Stimulated activated CD4-positive, alpha-beta T cell treated with anti-CD3 and anti-CD28 coated beads, Interleukin-2, amount 100 ng/mL, for 48 hours (primary cell): ENCODE measurements around the gene PLEKHG3.
A peak's percentile ranks its signal among the peaks of the same experiment; 100 is the strongest.
"Not testable (repeated sequence)": the region's sequence is repeated elsewhere in the genome, so short reads cannot be mapped to it uniquely, and the experiment has no call there.

Experiments used
- DNase-seq, 2 donors: peaks; one replicate each; pipeline ENCODE4 v3.0.0-alpha.2; 2020

PLEKHG3 gene

DNA sequence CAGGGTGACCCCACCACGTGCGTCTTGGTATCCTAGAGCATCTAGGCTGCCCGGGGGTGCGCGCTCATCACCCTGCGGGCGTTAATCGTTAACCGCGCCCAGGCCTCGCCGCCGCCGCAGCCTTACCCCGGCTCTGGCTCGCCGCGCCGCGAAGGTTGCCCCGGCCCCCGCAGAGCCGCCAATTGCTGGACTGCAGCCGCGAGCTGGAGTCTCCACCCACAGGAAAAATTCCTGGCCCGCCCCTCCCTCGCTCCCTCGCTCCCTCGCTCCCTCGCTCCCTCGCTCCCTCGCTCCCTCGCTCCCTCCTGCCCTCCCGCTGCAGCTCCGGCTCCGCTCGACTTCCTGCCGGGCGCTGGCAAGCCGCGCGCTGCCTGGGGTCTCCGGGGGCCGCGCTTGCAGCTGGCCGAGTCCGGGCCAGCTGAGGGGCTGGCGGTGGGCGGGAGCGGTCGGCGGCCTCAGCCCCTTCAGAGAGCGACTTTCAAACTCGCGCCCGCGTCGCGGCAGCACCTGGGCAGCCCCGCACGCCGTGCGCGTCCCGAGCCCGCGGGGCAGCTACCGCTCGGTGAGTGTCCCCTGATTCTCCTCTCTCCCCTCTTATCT is at the start of gene PLEKHG3:
PLEKHG3 (plus strand) TSS at position 282 of the 600 bp plus-strand sequence. CDS start 23,208 bp downstream, outside the sequence.
- no peak for DNase-seq

DNA sequence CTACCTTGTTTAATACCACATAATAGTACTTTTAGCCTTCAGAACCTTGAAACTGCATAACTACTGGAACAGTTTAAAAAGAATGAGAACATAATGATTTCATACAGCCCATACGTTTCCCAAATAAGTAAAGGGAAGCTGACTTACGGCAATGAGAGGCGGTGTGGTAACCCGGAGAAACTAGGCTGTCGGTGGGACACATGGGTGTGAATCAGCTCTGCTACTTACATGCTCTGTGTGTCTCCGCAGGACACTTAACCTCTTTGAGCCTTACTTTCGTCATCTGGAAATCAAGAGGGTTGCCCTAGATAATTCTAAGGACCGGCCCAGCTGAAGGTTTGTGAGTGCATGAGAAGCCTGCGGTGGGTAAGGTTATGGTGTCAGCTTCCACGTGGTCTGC is 49.3 kb upstream of the PLEKHG3 start:
- DNase-seq: no peak

DNA sequence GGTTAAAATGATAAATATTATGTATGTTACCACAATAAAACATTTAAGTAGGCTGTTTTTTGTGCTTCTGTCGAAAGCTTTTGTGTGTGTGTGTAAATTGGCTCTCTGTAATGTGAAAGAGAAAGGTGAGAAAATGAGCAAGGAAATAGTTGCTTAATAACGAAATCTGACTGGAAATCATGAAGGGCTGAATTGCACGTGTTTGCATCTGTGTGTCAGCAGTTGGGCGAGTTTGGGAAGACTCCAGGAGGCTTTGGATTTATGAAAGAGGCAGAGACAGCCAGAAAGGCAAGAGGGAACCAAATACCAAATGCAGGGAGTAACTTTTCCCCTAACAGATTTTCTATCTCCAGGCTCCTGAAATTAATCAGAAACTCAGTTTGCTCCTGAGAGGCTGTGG is 47.2 kb upstream of the PLEKHG3 start:
- DNase-seq: no peak

DNA sequence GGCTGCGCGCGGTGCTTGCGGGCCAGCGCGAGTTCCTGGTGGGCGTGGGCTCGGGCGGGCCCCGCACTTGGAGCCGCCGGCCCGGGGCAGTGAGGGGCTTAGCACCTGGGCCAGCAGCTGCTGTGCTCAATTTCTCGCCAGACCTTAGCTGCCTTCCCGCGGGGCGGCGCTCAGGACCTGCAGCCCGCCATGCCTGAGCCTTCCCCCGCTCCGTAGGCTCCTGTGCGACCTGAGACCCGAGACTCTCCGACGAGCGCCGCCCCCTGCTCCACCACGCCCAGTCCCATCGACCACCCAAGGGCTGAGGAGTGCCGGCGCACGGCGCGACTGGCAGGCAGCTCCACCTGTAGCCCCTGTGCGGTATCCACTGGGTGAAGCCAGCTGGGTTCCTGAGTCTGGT is 46.0 kb upstream of the PLEKHG3 start:
- no peak for DNase-seq

DNA sequence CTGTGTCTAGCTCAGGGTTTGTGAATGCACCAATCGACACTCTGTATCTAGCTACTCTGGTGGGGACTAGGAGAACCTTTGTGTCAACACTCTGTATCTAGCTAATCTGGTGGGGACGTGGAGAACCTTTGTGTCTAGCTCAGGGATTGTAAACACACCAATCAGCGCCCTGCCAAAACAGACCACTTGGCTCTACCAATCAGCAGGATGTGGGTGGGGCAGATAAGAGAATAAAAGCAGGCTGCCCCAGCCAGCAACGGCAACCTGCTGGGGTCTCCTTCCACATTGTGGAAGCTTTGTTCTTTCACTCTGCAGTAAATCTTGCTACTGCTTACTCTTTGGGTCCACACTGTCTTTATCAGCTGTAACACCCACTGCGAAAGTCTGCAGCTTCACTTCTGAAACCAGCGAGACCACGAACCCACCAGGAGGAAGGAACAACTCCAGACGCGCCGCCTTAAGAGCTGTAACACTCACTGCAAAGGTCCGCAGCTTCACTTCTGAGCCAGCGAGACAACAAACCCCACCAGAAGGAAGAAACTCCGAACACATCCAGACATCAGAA is 45.4 kb upstream of the PLEKHG3 start:
- DNase-seq: not testable (repeated sequence)

DNA sequence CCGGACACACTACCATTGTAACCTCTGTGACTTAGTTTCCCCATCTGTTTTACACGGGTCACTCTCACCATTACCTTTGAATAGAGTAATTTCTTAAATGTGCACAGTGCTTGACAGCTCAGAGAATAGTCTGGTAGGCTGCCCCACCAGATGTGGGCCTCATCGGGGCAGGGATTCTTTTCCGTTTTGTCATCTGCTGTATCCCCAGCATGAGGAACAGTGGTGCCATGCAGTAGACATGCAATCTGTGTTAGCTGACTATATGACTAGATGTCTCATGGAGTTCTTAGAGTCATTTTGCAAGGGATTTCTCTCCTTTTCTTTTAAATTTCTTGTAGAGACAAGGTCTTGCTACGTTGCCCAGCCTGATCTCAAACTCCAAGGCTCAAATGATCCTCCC is 44.9 kb upstream of the PLEKHG3 start:
- no peak for DNase-seq

DNA sequence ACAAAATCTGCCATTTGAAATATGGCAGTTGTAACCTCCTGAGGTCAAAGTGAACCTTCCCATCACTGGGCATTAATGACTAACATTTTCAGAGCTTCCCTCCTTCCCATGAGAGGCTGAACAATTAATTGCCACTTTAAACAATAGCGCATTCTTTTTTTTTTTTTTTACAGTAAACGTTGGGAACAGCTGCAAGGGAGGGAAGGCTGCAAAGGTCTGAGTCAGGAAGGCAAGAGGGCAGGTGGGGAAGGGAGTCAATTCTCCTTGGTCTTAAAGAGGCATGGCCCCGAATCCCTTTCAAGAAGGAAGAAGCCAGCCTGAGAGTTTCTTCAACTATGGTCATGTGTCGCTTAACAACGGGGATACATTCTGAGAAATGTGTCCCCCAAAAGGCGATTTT is 41.0 kb upstream of the PLEKHG3 start:
- DNase-seq: no peak

DNA sequence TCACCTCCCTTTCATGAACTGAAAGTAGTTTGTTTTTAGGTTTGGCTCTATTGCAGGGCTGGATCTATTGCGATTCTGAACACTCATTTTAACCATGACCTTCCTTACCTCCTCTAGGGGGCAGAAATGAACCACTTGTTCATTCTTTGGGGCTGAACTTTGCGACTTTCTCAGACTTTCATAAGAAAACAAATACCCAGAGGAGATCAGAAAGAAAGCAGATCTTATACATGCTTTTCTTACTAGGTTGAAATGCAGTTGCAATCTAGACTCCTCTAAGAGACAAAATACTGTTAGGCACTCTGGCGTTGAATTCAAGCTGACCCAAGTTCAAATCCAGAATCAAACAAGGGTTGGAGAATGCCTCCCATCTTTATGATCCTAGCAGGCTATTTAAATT is 32.6 kb upstream of the PLEKHG3 start:
- no peak for DNase-seq

DNA sequence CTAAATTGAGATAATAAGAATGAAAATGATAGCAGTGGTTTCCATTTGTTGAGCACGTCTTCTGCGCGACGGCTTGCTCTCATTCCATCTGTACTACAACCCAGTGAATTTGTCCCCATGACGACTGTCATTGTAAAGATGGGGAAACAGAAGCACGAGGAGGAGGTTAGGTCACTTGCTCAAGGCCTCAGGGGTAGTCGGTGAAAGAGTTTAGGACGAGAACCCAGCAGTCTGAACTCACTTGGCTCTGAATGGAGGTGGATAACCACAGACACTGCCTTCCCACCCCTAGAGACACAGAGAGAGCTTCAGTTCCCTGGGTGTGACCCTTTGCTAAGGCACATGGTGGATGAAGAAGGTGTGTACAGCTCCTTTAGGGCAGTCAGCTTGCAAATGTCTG is 30.9 kb upstream of the PLEKHG3 start:
- DNase-seq: no peak

DNA sequence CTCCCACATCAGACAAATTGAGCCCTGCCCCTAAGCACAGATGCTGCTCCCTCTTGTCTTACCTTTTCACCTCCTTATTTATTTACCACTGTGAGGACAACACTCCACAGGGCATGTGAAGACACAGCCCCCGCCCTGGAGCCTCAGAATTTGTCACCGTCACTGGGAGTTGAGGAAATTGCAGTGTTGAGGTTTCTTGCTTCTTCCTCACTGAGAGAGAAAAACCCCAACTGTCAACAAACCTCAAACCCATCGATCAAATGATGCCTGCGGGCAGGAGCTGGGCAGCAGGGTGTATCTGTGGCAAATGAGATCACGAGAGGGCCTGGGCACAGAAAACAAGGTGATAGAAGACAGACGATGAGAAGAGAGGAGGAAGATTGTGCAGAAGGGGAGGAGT is 30.5 kb upstream of the PLEKHG3 start:
- DNase-seq: peak in 1 of 2 donors; percentile 10

DNA sequence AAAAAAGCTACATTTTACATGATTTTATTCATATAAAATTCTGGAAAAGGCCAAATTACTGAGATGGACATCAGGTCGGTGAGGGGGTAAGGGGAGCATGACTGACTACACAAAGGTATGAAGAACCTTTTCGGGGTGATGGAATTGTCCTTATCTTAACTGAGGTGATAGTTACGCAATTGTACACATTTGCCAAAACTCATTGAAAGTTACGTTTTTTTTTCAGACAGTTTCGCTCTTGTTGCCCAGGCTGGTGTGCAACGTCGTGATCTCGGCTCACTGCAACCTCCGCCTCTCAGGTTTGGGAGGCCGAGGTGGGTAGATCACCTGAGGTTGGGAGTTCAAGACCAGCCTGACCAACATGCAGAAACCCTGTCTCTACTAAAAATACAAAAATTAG is 29.4 kb upstream of the PLEKHG3 start:
- no peak for DNase-seq

DNA sequence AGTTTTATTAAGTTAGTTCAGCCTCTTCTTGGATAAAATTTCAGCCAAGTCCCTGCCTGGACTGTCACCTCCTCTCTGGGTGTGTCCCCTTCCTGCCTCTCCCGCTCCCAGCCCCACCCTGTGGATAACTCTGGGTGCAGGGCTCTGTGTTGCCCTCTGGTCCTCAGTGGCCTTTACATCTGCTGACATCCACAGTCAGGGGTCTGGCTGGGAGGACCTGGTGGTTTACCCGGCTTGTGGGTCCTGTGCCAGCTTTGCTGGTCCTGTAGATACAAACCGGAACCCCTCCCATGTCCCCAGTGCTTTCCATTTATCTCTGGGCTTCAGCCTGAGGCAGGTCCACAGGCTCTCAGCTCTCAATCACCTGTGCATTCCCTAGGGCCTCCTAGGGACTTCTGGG is 28.9 kb upstream of the PLEKHG3 start:
- no peak for DNase-seq

DNA sequence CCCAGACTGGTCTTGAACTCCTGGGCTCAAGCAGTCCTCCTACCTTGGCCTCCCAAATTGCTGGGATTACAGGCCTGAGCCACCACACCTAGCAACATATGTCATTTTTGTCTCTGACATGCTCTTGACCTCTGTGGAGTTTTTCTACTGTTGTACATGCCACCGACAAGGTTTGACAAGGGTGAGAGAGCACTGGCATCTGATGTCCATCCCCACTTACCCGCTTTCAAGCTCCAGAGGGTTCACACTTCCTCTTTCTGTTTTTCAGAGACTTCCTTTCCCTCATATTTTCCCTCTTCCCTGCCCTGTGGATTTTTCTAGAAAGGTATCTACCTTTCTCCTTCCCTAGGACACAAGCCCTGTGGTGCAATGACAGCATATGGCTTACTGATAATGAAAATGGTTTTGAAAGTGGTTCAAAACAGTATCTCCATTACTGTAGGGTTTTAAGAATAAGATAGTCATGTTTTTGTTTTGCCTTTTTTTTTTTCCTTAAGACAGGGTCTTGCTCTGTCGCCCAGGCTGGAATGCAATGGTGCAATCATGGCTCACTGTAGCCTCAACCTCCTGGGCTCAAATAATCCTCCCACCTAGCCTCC is 27.7 kb upstream of the PLEKHG3 start:
- no peak for DNase-seq

DNA sequence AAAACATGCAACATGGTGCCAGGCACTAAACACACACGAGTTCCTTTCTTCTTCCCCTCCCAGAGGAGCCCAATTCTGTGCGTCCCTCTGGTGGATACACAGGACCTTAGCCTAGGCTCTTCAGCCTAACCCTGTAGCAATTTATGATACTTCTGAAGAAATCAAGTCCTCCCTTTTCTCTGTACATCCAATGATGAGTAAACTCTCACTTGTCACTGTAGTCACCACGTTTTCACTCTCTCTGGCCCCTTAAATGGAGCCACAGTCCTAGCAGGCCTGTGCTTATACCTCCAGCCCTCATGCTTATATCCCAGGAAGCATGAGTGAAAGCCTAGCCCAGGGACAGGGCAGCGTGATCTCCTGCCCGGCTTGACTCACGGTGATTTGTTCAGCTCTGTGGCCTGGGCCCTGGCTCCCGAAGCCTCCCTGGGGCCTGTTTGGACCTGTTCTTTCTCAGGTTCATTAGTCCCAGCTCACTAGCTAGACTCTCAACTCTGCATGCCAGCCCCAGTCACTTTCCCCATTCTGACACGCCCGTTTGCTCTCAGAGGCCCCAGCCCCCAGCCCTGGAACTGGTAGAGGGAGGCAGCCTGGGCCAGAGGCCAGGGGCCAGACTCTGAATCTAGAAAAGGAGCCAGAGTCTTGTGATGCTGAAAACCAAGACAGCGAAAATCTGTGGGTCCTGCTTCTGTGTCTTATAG is 24.1 kb upstream of the PLEKHG3 start:
- DNase-seq: no peak

DNA sequence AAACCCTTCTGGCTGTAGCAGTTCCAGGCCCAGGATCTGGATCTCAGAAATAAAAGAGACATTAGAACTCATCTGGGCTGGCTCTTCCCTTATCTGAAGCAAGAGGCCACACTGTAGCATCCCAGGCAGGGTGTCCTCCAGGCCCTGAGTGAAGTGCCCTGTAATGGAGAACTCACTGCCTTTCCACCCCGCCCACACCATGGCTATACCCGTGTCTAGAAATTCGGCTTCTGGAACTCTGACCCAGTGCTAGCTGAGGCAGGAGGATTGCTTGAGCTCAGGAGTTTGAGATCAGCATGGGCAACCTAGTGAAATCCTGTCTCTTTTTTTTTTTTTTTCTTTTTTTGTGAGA is 23.5 kb upstream of the PLEKHG3 start:
- DNase-seq: no peak

DNA sequence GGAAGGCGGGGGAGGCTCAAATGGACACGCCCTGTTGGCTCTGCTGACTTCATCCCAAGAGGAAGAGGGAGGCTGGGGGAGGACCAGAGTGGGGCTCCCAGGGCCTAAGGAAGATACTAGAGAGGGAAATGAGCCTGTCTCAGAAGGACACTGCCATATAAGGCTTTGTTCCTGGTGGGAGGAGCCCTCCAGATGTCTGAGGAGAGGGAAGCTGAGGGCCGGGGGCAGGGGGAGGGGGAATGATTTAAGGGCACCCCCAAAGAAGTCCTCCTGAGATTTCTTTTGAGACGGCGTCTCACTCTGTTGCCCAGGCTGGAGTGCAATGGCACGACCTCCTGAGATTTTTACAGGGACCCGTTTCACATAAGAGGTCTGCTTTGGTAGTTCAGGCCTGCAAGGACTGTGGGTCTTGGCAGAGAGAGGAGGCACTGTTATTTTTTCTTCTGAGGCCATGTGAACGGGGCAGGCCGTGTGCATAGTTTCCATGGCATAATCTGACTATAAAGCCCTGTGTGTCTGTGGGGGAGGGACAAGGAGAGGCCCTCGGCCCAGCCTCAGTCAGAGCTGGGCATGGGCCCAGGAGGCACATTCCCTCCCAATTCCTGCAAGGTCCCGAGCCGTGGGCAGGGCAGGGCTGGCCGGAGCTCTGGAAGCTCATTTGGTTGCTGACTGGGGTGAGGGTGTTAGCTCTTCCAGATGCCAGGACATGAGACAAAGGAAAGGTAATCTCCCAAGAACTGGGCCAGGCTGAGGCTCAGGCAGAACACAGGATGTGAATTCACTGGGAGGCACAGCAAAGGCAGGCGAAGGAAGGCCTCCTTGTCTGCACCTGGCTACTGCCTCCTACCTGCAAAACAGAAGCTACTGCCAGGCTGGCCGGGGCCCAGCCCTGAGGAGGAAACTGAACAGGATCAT is 22.2 kb upstream of the PLEKHG3 start:
- no peak for DNase-seq

DNA sequence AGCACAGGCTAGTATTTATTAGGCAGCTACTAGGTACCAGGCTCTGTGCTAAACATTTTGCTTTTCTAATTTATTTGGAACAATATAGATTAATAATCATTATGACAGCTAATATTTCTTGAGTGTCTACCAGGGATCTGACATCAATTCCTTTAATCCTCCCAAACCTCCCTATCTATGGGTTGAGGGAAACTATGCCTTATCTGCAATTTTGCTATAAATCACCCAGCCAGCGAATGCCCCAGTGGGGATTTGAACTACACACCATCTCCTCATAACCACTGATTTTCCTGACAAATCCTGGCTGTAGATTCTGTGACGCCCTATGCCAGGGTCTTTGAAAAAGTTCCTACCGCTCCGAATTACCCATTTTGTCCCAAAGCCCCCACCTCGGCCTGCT is 21.4 kb upstream of the PLEKHG3 start:
- no peak for DNase-seq

DNA sequence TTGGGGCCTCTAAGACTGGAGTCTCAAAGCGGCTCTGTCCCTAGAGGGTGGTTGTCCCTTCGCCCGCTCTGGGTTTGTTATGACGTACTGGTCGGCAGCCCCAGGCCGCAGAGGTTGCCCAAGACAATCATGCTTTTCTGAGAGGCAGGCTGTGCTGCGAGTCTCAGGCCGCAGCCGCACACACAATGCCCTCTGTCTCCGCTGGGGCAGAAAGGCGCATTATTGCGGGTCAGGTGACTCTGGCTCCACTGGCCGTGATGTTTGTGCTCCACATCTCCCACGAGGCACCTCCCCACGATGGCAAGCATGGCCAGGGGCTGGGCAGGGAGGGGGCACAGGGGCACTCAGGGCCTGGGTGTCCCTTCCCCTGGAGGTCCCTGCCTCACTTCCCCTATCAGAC is 21.0 kb upstream of the PLEKHG3 start:
- DNase-seq: no peak

DNA sequence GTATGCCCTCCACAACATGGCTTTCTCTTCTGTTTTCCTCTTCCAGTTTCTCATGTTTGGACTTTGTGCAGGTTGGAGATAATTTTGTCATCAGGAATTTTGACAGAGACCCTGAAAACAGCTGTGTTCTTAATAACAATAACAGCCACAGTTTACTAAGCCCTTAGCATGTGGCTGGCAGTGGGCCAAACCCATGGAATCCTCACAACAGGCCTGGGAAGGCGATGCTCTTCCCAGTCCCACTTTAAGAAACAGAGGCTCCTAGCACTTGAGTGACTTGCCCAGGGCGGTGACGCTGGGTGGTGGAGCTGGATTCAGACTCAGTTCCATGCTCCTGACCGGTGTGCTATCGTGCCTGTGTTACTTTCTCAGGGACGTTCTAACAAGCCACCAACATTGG is 20.1 kb upstream of the PLEKHG3 start:
- no peak for DNase-seq

DNA sequence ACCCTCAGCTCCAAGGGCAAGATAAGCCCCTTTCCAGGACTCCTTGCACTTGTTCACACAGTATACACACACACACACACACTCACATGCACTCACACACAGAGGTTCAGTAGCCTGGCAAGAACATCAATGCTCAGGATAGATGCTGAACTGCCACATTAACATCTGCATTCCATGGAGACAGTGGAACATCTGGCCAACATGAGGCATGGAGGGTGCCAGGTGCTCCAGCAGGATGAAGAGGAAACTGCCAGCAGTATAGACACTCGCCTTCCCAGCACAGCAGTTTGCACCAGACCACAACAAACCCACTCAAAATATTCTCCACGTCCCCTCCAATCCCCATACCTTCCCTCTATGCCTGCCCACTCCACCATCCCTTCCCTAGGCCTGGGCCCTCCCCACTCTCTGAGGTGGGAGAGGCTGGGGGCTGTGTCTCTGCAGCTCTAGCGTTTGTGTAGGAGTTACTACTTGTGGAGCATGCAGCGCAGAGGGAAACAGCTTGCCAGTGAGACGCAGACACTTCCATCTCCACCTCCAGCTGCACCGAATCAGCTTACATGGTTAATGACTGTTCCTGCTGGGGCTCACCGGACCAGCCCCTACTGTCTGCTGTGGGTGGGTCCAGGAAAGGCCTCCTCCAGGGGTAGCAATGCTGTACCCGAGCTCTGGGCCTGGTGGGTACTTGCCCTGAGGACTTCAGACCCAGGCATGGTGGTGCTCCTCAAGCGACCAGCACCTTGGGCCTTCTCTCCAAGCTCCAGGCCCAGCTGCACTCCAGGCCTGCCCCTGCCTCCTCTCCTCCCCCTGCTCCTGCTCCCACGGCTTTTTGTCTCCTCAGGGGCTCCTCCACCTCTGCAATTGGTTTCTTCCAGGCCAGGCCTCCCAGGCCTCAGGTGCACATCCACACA is 18.6 kb upstream of the PLEKHG3 start:
- DNase-seq: no peak

DNA sequence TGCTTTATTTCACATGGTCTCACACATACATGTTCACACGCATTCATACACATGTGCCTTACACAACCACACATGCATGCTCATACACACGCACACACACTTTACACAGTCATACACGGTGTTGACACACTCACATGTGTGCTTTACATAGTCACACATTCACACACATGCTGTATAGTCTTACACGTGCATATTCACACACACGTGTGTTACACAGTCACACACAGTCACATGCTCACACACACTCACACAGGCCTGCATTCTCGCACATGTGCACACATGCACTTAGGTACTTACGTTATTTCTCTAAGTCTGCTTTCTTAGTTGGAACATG is 18.0 kb upstream of the PLEKHG3 start:
- no peak for DNase-seq

DNA sequence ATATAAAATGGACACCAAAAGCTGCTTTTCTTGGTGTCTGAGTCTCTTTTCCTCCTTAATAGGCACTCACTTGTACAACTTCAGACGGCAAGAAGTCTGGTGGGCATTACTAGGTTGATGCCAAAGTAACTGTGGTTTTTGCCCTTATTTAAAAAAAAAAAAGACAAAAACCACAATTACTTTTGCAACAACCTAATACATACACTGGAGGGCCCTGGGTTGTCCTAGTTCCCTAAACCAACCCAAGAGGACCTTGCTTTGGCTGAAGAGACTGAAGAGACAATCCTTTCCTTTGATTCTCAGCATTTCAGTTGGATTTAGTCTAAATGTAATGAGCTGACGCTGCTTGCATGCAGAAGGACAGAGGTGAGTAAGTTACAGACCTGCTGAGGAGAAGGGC is 16.2 kb upstream of the PLEKHG3 start:
- no peak for DNase-seq
